OCI-LY3 (cell line): Measurements from ENCODE around the gene TRANK1.

Source experiments
- CTCF ChIP-seq: fragments of 200-600, 300-600 bp; sonication (generic); IDR thresholded peaks from 2 replicates; pipeline ENCODE4 v1.5.1; 2014; ENCODE audit warnings: antibody characterized with exemption, low read length, low read depth
- EZH2phosphoT487 ChIP-seq: fragments of 200-600 bp; shearing (Covaris generic); IDR thresholded peaks from 2 replicates; pipeline ENCODE4 v1.6.1; 2018; ENCODE audit warnings: antibody characterized with exemption, mixed run types, low read depth

- TF ChIP-seq CTCF: no peak
- no peak for TF ChIP-seq EZH2phosphoT487
Measured at GRCh38 chr3:36842275-36842674, 102.6 kb downstream of the TRANK1 start.
